Measurements from ENCODE around the gene MYL12A.

- TF ChIP-seq YY1 (IDR thresholded peaks at IDR 0.05) (no peak), CTCF (IDR thresholded peaks at IDR 0.05; ENCODE audit: low read depth, low read length, missing input control) (no peak), GABPA (IDR thresholded peaks at IDR 0.05 in 1 of 2, conservative IDR thresholded peaks at IDR 0.05 in 1 of 2) (no peak), NR2F2 (IDR thresholded peaks at IDR 0.05) (no peak), EGR1 (IDR thresholded peaks at IDR 0.05; ENCODE audit: low read depth in 2 of 2) (no peak), JUND (IDR thresholded peaks at IDR 0.05) (no peak), SP1 (IDR thresholded peaks at IDR 0.05) (no peak)
- TF ChIP-seq, protein P1, sequence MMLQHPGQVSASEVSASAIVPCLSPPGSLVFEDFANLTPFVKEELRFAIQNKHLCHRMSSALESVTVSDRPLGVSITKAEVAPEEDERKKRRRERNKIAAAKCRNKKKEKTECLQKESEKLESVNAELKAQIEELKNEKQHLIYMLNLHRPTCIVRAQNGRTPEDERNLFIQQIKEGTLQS (IDR thresholded peaks at IDR 0.05), result no peak
- TF ChIP-seq, protein P2, sequence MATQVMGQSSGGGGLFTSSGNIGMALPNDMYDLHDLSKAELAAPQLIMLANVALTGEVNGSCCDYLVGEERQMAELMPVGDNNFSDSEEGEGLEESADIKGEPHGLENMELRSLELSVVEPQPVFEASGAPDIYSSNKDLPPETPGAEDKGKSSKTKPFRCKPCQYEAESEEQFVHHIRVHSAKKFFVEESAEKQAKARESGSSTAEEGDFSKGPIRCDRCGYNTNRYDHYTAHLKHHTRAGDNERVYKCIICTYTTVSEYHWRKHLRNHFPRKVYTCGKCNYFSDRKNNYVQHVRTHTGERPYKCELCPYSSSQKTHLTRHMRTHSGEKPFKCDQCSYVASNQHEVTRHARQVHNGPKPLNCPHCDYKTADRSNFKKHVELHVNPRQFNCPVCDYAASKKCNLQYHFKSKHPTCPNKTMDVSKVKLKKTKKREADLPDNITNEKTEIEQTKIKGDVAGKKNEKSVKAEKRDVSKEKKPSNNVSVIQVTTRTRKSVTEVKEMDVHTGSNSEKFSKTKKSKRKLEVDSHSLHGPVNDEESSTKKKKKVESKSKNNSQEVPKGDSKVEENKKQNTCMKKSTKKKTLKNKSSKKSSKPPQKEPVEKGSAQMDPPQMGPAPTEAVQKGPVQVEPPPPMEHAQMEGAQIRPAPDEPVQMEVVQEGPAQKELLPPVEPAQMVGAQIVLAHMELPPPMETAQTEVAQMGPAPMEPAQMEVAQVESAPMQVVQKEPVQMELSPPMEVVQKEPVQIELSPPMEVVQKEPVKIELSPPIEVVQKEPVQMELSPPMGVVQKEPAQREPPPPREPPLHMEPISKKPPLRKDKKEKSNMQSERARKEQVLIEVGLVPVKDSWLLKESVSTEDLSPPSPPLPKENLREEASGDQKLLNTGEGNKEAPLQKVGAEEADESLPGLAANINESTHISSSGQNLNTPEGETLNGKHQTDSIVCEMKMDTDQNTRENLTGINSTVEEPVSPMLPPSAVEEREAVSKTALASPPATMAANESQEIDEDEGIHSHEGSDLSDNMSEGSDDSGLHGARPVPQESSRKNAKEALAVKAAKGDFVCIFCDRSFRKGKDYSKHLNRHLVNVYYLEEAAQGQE (IDR thresholded peaks at IDR 0.05), result no peak
- TF ChIP-seq, protein P3, sequence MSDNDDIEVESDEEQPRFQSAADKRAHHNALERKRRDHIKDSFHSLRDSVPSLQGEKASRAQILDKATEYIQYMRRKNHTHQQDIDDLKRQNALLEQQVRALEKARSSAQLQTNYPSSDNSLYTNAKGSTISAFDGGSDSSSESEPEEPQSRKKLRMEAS (IDR thresholded peaks at IDR 0.05), result no peak
- TF ChIP-seq, protein P4, sequence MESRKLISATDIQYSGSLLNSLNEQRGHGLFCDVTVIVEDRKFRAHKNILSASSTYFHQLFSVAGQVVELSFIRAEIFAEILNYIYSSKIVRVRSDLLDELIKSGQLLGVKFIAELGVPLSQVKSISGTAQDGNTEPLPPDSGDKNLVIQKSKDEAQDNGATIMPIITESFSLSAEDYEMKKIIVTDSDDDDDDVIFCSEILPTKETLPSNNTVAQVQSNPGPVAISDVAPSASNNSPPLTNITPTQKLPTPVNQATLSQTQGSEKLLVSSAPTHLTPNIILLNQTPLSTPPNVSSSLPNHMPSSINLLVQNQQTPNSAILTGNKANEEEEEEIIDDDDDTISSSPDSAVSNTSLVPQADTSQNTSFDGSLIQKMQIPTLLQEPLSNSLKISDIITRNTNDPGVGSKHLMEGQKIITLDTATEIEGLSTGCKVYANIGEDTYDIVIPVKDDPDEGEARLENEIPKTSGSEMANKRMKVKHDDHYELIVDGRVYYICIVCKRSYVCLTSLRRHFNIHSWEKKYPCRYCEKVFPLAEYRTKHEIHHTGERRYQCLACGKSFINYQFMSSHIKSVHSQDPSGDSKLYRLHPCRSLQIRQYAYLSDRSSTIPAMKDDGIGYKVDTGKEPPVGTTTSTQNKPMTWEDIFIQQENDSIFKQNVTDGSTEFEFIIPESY (IDR thresholded peaks at IDR 0.05), result no peak
Observed at GRCh38 chr18:3226048-3226447, 21.6 kb upstream of the MYL12A start.

All from liver (tissue), 3 donors.